Smooth muscle cell (in vitro differentiated cells): ENCODE measurements around the gene PDZD8. TPM values are rescaled to one million over a fixed set of nuclear protein-coding genes. Genes with fewer than 3 reads are reported as not detected.

Experiments used
- DNase-seq: peaks from one replicate; lab custom pipeline; 2025; ENCODE audit not compliant: unreplicated experiment; lab: John Stamatoyannopoulos, UW
- H2AFZ ChIP-seq: fragments of 200-600 bp; sonication (generic); 2 replicates; pipeline ENCODE4 v1.6.0; 2016; ENCODE audit warnings: antibody characterized with exemption, low read depth, mild to moderate bottlenecking
- H3F3A ChIP-seq: fragments of 200-600 bp; sonication (generic); 2 replicates; pipeline ENCODE4 v1.6.0; 2017; ENCODE audit warnings: antibody characterized with exemption, low read depth
- H3K27ac ChIP-seq: fragments of 200-600 bp; sonication (generic); 2 replicates; pipeline ENCODE4 v1.5.1; 2016; ENCODE audit warnings: low read depth, mild to moderate bottlenecking
- H3K27me3 ChIP-seq: fragments of 200-600 bp; sonication (generic); 2 replicates; pipeline ENCODE4 v1.6.1; 2016; ENCODE audit warnings: low read depth, mild to moderate bottlenecking
- H3K36me3 ChIP-seq: fragments of 200-600 bp; sonication (generic); 2 replicates; pipeline ENCODE4 v1.5.1; 2016; ENCODE audit warnings: low read depth
- H3K4me1 ChIP-seq: fragments of 200-600 bp; sonication (generic); 2 replicates; pipeline ENCODE4 v1.5.1; 2016; ENCODE audit warnings: low read depth
- H3K4me2 ChIP-seq: fragments of 200-600 bp; sonication (generic); 2 replicates; pipeline ENCODE4 v1.6.0; 2016; ENCODE audit warnings: mild to moderate bottlenecking
- H3K4me3 ChIP-seq: fragments of 200-600 bp; sonication (generic); 2 replicates; pipeline ENCODE4 v1.5.1; 2016; ENCODE audit warnings: mild to moderate bottlenecking
- H3K79me2 ChIP-seq: fragments of 200-600 bp; sonication (generic); 2 replicates; pipeline ENCODE4 v1.6.0; 2016; ENCODE audit warnings: low read depth, mild to moderate bottlenecking
- H3K9ac ChIP-seq: fragments of 200-600 bp; sonication (generic); 2 replicates; pipeline ENCODE4 v1.6.0; 2016; ENCODE audit warnings: low read depth
- H3K9me3 ChIP-seq: fragments of 200-600 bp; sonication (generic); replicated peaks from 2 replicates; pipeline ENCODE4 v1.5.1; 2016; ENCODE audit warnings: low read depth
- H4K20me1 ChIP-seq: fragments of 200-600 bp; sonication (generic); 2 replicates; pipeline ENCODE4 v1.6.0; 2016; ENCODE audit warnings: low read depth
- WGBS: methylation state at CpG from one replicate; pipeline ENCODE4 v1.1.7; 2016; ENCODE audit warnings: low lambda C conversion rate; 5-methylcytosine and 5-hydroxymethylcytosine counted together
- polyA plus RNA-seq: library from polyadenylated mRNA; unstranded; fragments of >200 nt; fragmentation: Nextera tagmentation; extraction: Ambion mirVana; gene quantifications from 2 replicates; pipeline ENCODE4 v1.2.1, GENCODE V29; 2016
- total RNA-seq: library from RNA; depleted of rRNA; stranded (reverse); fragments of >200 nt; gene quantifications from 2 replicates; pipeline ENCODE4 v1.2.3, GENCODE V29; 2014
- TF ChIP-seq, protein P1 (sequence below): fragments of 200-600 bp; sonication (generic); IDR thresholded peaks from 2 replicates; pipeline ENCODE4 v1.5.1; 2017; ENCODE audit warnings: borderline replicate concordance, mild to moderate bottlenecking, antibody characterized with exemption; ENCODE audit not compliant: insufficient read depth, poor library complexity, severe bottlenecking

The PDZD8 gene
- total and polyA plus RNA-seq, 2 experiments from 2014 or later: 6.3 to 22.1 TPM

GRCh38 chr10:117374506-117375359 lies 507 bp downstream of the PDZD8 start:
- peak; percentile 66 for DNase-seq
- peaks cover 52% of the 10 kb centered on the region for H3K79me2 ChIP-seq
- TF ChIP-seq, protein P1, sequence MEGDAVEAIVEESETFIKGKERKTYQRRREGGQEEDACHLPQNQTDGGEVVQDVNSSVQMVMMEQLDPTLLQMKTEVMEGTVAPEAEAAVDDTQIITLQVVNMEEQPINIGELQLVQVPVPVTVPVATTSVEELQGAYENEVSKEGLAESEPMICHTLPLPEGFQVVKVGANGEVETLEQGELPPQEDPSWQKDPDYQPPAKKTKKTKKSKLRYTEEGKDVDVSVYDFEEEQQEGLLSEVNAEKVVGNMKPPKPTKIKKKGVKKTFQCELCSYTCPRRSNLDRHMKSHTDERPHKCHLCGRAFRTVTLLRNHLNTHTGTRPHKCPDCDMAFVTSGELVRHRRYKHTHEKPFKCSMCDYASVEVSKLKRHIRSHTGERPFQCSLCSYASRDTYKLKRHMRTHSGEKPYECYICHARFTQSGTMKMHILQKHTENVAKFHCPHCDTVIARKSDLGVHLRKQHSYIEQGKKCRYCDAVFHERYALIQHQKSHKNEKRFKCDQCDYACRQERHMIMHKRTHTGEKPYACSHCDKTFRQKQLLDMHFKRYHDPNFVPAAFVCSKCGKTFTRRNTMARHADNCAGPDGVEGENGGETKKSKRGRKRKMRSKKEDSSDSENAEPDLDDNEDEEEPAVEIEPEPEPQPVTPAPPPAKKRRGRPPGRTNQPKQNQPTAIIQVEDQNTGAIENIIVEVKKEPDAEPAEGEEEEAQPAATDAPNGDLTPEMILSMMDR: no peak

DNA sequence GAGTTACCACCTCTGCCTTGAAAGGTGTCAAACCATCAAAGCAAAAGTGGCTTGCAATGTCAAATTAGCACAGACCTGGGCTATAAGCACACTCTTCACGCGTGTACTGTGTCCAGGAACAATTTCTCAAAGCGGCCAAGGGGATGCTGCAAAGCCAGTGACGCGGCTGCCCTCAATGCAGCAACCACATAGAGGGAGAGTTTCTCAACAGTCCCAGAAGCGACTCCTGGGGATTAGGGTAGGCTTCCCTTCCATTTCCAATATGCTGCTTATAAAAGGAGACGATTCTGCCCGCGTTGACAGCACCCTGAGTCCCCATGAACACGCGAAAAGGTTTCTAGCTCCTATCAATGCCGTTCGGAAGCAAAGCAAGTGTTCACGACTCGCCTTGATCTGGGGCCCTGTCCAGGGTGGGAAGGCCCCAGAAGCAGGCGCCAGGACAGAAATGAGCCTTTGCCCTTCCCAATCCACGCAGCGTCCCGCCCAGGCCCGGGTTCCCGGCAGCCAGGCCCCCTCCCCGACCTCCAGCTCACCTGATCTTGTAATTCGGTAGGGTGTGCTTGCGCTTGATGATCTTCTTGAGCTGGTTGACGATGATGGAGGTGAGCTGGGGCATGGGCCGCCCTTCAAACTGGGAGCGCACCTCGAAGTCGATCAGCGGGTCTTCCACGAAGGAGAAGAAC lies 1.3 kb downstream of the PDZD8 start:
- Histone ChIP-seq H4K20me1 (peaks cover 58% of the 10 kb centered on the region), H3K4me3 (peak overlapping the region; percentile 91), H3K9ac (peak overlapping the region; percentile 84), H3K4me1 (peaks cover 15% of the 10 kb centered on the region), H3K36me3 (no peaks in the 10 kb centered on the region), H3K9me3 (no peaks in the 10 kb centered on the region), H3K79me2 (peaks cover 60% of the 10 kb centered on the region), H3K27me3 (peaks cover 21% of the 10 kb centered on the region), H3K27ac (no peak overlapping the region), H3F3A (no peaks in the 10 kb centered on the region), H2AFZ (peak overlapping the region; percentile 95), H3K4me2 (peak overlapping the region; percentile 97)
- peak; percentile 45 for DNase-seq
- WGBS: 1% methylated on average over 31 of the region's 31 CpGs
- TF ChIP-seq, protein P1: no peak

More at GRCh38 chr10:117374506-117375359, 507 bp downstream of the PDZD8 start:
- no peaks in the 10 kb centered on the region for H3F3A ChIP-seq
- peak overlapping the region; percentile 90 for H3K27ac ChIP-seq
- WGBS: under 1% methylated on average over 66 of the region's 92 CpGs
- peaks cover 50% of the 10 kb centered on the region for H4K20me1 ChIP-seq
- peak overlapping the region; percentile 84 for H3K9ac ChIP-seq
- no peaks in the 10 kb centered on the region for H3K36me3 ChIP-seq
- peak overlapping the region; percentile 97 for H3K4me2 ChIP-seq
- peak overlapping the region; percentile 91 for H3K4me3 ChIP-seq
- H3K4me1 ChIP-seq: peaks cover 15% of the 10 kb centered on the region
- H3K9me3 ChIP-seq: no peaks in the 10 kb centered on the region
- H3K27me3 ChIP-seq: peaks cover 29% of the 10 kb centered on the region
- H2AFZ ChIP-seq: peak overlapping the region; percentile 95

DNA sequence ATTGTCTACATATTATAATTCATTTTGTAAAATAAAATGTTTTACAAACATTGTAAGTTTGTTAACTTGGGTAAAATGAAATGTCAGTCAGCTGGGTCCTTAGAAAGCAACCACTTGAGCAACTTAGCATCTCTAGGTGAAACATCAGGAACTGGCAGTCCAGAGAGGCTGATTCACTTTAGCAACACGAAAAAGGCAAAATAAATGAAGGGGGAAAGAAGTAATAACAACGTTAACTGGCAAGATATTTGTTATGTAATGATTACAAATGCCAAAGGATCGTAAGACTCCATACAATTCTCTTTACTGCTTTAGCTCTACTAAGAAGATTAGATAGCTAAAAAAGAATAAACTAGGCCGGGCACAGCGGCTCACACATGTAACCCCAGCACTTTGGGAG lies 5.0 kb downstream of the PDZD8 start:
- H3K27ac ChIP-seq: no peak overlapping the region
- TF ChIP-seq, protein P1: no peak
- peaks cover 15% of the 10 kb centered on the region for H3K4me1 ChIP-seq
- no peaks in the 10 kb centered on the region for H3K9me3 ChIP-seq
- no peaks in the 10 kb centered on the region for H3K27me3 ChIP-seq
- WGBS: 80% methylated on average over 5 of the region's 5 CpGs
- H3K79me2 ChIP-seq: peaks cover 94% of the 10 kb centered on the region
- H3F3A ChIP-seq: no peaks in the 10 kb centered on the region
- H3K4me2 ChIP-seq: no peak overlapping the region
- no peak overlapping the region for H2AFZ ChIP-seq
- no peak overlapping the region for H3K9ac ChIP-seq
- DNase-seq: no peak
- no peaks in the 10 kb centered on the region for H3K36me3 ChIP-seq
- peaks cover 95% of the 10 kb centered on the region for H4K20me1 ChIP-seq
- no peak overlapping the region for H3K4me3 ChIP-seq
